ENCODE results near the gene SEZ6L. TPM values are rescaled to one million over a fixed set of nuclear protein-coding genes. Genes with fewer than 3 reads are reported as not detected.

The SEZ6L gene
- polyA plus RNA-seq, 1 donor from 2014 or later, result 31.9 TPM

DNA sequence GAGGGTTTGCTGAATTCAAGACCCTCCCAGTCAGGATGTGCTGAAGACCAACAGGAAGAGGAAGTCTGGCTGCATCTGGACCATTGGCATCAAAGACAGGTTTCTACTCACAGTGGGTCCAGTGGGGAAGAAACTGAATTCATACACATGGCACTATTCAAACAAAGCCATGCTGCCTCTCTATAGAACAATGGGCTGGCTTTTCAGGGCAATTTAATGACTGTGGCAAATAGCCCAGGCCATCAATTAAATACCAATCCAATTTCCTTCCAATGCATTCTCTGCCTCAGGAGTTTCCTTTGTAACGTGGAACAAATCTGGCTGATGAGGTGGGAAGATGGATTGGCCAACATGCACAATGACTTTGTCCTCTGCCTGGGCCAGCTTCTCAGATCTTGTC lies 98.6 kb downstream of the SEZ6L start (continued):
- no peak for TF ChIP-seq SMC3 (conservative IDR thresholded peaks at IDR 0.05; ENCODE audit: poor library complexity)

DNA sequence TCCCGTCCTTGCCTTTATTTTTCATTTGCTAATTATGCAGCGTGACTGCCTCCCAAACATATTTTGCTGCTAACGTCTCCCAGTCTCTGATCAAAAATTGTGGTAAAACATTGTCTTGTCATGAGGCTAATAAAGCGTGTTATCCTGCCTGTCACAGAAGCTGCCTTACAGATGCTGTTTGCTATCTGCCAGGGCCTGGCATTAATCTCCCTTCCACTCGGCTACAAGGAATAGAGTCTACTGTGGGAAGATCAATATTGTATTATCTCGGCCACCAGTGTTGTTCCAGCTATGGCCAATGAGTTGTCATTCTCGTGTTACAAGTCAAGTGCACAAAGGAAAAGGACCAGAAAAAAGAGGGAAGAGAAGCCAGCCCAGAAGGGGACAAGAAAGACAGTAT lies 100.3 kb downstream of the SEZ6L start:
- Histone ChIP-seq H3K79me2 (replicated peaks; ENCODE audit: insufficient read depth, low read length) (no peaks in the 10 kb centered on the region), H3K9me2 (ENCODE audit: insufficient read depth, low read length) (no peaks in the 10 kb centered on the region), H3K27me3 (ENCODE audit: insufficient read depth, low read depth, low read length) (no peaks in the 10 kb centered on the region), H3K9ac (ENCODE audit: low read length) (peak overlapping the region; percentile 23), H3F3A (ENCODE audit: insufficient read depth, low read length, poor library complexity, severe bottlenecking) (no peaks in the 10 kb centered on the region), H3K9me3 (ENCODE audit: low read length) (no peaks in the 10 kb centered on the region), H3K36me3 (ENCODE audit: insufficient read depth, low read length) (no peaks in the 10 kb centered on the region), H4K20me1 (ENCODE audit: insufficient read depth) (no peaks in the 10 kb centered on the region), H2AFZ (ENCODE audit: low read depth, low read length) (no peak overlapping the region), H3K4me2 (ENCODE audit: low read length) (no peak overlapping the region), H3K27ac (ENCODE audit: low read length) (peak overlapping the region; percentile 71), H3K4me3 (ENCODE audit: low read length) (no peak overlapping the region)
- peak; percentile 7 for TF ChIP-seq RAD21 (conservative IDR thresholded peaks at IDR 0.05)
- TF ChIP-seq SMC3 (conservative IDR thresholded peaks at IDR 0.05; ENCODE audit: poor library complexity), result no peak

- TF ChIP-seq RAD21 (conservative IDR thresholded peaks at IDR 0.05), result no peak
- TF ChIP-seq SMC3 (conservative IDR thresholded peaks at IDR 0.05; ENCODE audit: poor library complexity), result no peak
- TF ChIP-seq, protein P1, sequence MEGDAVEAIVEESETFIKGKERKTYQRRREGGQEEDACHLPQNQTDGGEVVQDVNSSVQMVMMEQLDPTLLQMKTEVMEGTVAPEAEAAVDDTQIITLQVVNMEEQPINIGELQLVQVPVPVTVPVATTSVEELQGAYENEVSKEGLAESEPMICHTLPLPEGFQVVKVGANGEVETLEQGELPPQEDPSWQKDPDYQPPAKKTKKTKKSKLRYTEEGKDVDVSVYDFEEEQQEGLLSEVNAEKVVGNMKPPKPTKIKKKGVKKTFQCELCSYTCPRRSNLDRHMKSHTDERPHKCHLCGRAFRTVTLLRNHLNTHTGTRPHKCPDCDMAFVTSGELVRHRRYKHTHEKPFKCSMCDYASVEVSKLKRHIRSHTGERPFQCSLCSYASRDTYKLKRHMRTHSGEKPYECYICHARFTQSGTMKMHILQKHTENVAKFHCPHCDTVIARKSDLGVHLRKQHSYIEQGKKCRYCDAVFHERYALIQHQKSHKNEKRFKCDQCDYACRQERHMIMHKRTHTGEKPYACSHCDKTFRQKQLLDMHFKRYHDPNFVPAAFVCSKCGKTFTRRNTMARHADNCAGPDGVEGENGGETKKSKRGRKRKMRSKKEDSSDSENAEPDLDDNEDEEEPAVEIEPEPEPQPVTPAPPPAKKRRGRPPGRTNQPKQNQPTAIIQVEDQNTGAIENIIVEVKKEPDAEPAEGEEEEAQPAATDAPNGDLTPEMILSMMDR (IDR thresholded peaks at IDR 0.05; ENCODE audit: poor library complexity, severe bottlenecking), result no peak
- no peak for TF ChIP-seq EZH2 (IDR thresholded peaks at IDR 0.05; ENCODE audit: borderline replicate concordance, insufficient read depth, low read length, poor library complexity, severe bottlenecking)
- no peak for TF ChIP-seq TAF1 (IDR thresholded peaks at IDR 0.05; ENCODE audit: low read depth)
- TF ChIP-seq, protein P2, sequence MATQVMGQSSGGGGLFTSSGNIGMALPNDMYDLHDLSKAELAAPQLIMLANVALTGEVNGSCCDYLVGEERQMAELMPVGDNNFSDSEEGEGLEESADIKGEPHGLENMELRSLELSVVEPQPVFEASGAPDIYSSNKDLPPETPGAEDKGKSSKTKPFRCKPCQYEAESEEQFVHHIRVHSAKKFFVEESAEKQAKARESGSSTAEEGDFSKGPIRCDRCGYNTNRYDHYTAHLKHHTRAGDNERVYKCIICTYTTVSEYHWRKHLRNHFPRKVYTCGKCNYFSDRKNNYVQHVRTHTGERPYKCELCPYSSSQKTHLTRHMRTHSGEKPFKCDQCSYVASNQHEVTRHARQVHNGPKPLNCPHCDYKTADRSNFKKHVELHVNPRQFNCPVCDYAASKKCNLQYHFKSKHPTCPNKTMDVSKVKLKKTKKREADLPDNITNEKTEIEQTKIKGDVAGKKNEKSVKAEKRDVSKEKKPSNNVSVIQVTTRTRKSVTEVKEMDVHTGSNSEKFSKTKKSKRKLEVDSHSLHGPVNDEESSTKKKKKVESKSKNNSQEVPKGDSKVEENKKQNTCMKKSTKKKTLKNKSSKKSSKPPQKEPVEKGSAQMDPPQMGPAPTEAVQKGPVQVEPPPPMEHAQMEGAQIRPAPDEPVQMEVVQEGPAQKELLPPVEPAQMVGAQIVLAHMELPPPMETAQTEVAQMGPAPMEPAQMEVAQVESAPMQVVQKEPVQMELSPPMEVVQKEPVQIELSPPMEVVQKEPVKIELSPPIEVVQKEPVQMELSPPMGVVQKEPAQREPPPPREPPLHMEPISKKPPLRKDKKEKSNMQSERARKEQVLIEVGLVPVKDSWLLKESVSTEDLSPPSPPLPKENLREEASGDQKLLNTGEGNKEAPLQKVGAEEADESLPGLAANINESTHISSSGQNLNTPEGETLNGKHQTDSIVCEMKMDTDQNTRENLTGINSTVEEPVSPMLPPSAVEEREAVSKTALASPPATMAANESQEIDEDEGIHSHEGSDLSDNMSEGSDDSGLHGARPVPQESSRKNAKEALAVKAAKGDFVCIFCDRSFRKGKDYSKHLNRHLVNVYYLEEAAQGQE (IDR thresholded peaks at IDR 0.05; ENCODE audit: borderline replicate concordance), result no peak
- no peak for TF ChIP-seq POLR2AphosphoS5 (IDR thresholded peaks at IDR 0.05)
- TF ChIP-seq MXI1 (conservative IDR thresholded peaks at IDR 0.05; ENCODE audit: poor library complexity, severe bottlenecking), result no peak
- TF ChIP-seq EP300 (conservative IDR thresholded peaks at IDR 0.05; ENCODE audit: poor library complexity, severe bottlenecking), result no peak
- no peaks in the 10 kb centered on the region for H3K9me2 ChIP-seq (ENCODE audit: insufficient read depth, low read length)
These were observed 102.2 kb downstream of the SEZ6L start for GRCh38 chr22:26271427-26271826.

More at GRCh38 chr22:26271427-26271826, 102.2 kb downstream of the SEZ6L start:
- H3K27me3 ChIP-seq (ENCODE audit: insufficient read depth, low read depth, low read length), result no peaks in the 10 kb centered on the region
- H3K9ac ChIP-seq (ENCODE audit: low read length), result no peak overlapping the region
- H3K4me2 ChIP-seq (ENCODE audit: low read length), result no peak overlapping the region
- no peaks in the 10 kb centered on the region for H4K20me1 ChIP-seq (ENCODE audit: insufficient read depth)
- no peak overlapping the region for H3K27ac ChIP-seq (ENCODE audit: low read length)
- H2AFZ ChIP-seq (ENCODE audit: low read depth, low read length), result no peak overlapping the region
- no peaks in the 10 kb centered on the region for H3F3A ChIP-seq (ENCODE audit: insufficient read depth, low read length, poor library complexity, severe bottlenecking)
- no peaks in the 10 kb centered on the region for H3K36me3 ChIP-seq (ENCODE audit: insufficient read depth, low read length)
- no peak overlapping the region for H3K4me3 ChIP-seq (ENCODE audit: low read length)
- no peaks in the 10 kb centered on the region for H3K9me3 ChIP-seq (ENCODE audit: low read length)
- no peaks in the 10 kb centered on the region for H3K79me2 ChIP-seq (replicated peaks; ENCODE audit: insufficient read depth, low read length)

Data from neural cell (in vitro differentiated cells).